ENCODE data around the gene MYOT. TPM values are rescaled to one million over a fixed set of nuclear protein-coding genes. Genes with fewer than 3 reads are reported as not detected.

MYOT gene
- total and polyA plus RNA-seq, 2 donors (not counting 1 experiment from before 2014, with no cell fraction given) = not detected

- Mint-ChIP-seq H3K4me3 (no peak overlapping the region), H3K4me1 (no peaks in the 10 kb centered on the region), H3K27me3 (no peaks in the 10 kb centered on the region), H3K27ac (no peak overlapping the region), H3K9me3 (ENCODE audit: insufficient read depth) (no peaks in the 10 kb centered on the region)
- H3K27ac ChIP-seq (ENCODE audit: low read length in 2 of 2) = no peak overlapping the region
- no peak overlapping the region for H3K9ac ChIP-seq (ENCODE audit: low read length)
- ChIA-PET POLR2A (no interaction called here), CTCF (interaction anchor here (4.0 kb wide), 1 partner anchor 56 kb away, joined by 12 read pairs; no protein-coding TSS in a partner anchor)
- 94% methylated on average over 2 of the region's 4 CpGs for WGBS (ENCODE audit: insufficient coverage)
- TF ChIP-seq EZH2 (IDR thresholded peaks at IDR 0.05; ENCODE audit: borderline replicate concordance, insufficient read depth, low read depth, low read length, poor library complexity, severe bottlenecking) = no peak
- TF ChIP-seq CTCF (IDR thresholded peaks at IDR 0.05) = no peak
- no peaks in the 10 kb centered on the region for H3K27me3 ChIP-seq (replicated peaks in 1 of 4; ENCODE audit: control extremely low read depth in 1 of 4, control insufficient read depth in 3 of 4, insufficient read depth in 4 of 4, low read length in 3 of 4)
- intact Hi-C loops (cut with micrococcal nuclease) = no loop called here
- no peak for DNase-seq
- no peaks in the 10 kb centered on the region for H4K20me1 ChIP-seq (ENCODE audit: control insufficient read depth, insufficient read depth, low read length, poor library complexity, severe bottlenecking)
- no peaks in the 10 kb centered on the region for H3K9me3 ChIP-seq (ENCODE audit: control extremely low read depth in 1 of 3, control insufficient read depth in 2 of 3, insufficient read depth in 1 of 3, low read length in 2 of 3)
- H3K79me2 ChIP-seq (ENCODE audit: control insufficient read depth, insufficient read depth, low read length) = no peaks in the 10 kb centered on the region
- no peak overlapping the region for H3K4me2 ChIP-seq (replicated peaks; ENCODE audit: low read depth, low read length, poor library complexity, severe bottlenecking)
- H3K4me3 ChIP-seq (ENCODE audit: control extremely low read depth in 1 of 5, extremely low read depth in 1 of 5, insufficient read depth in 1 of 5, low read depth in 2 of 5, low read length in 4 of 5) = no peak overlapping the region
- no peaks in the 10 kb centered on the region for H3K36me3 ChIP-seq (replicated peaks in 1 of 2; ENCODE audit: control extremely low read depth in 1 of 2, control insufficient read depth in 1 of 2, extremely low read depth in 1 of 2, insufficient read depth in 2 of 2, low read length in 1 of 2)
- no peak overlapping the region for H2AFZ ChIP-seq (ENCODE audit: insufficient read depth, low read depth, low read length, poor library complexity, severe bottlenecking)
- no peak for ATAC-seq (ENCODE audit: low read depth)
- H3K4me1 ChIP-seq (ENCODE audit: control insufficient read depth in 2 of 2, insufficient read depth in 2 of 2, low read length in 2 of 2) = no peaks in the 10 kb centered on the region
Observed at GRCh38 chr5:137834498-137835049, 33.1 kb upstream of the MYOT start.

- no peak overlapping the region for H3K27ac ChIP-seq (ENCODE audit: low read length in 2 of 2)
- TF ChIP-seq EZH2 (IDR thresholded peaks at IDR 0.05; ENCODE audit: borderline replicate concordance, insufficient read depth, low read depth, low read length, poor library complexity, severe bottlenecking) (no peak), CTCF (IDR thresholded peaks at IDR 0.05) (no peak)
- CTCF ChIA-PET = no interaction called here
- H3K4me2 ChIP-seq (replicated peaks; ENCODE audit: low read depth, low read length, poor library complexity, severe bottlenecking) = no peak overlapping the region
- H3K79me2 ChIP-seq (ENCODE audit: control insufficient read depth, insufficient read depth, low read length) = no peaks in the 10 kb centered on the region
- no peaks in the 10 kb centered on the region for H3K4me1 Mint-ChIP-seq
- no peaks in the 10 kb centered on the region for H3K9me3 ChIP-seq (ENCODE audit: control extremely low read depth in 1 of 3, control insufficient read depth in 2 of 3, insufficient read depth in 1 of 3, low read length in 2 of 3)
- no peak overlapping the region for H3K27ac Mint-ChIP-seq
- no peak overlapping the region for H2AFZ ChIP-seq (ENCODE audit: insufficient read depth, low read depth, low read length, poor library complexity, severe bottlenecking)
- no peaks in the 10 kb centered on the region for H3K9me3 Mint-ChIP-seq (ENCODE audit: insufficient read depth)
- no peaks in the 10 kb centered on the region for H4K20me1 ChIP-seq (ENCODE audit: control insufficient read depth, insufficient read depth, low read length, poor library complexity, severe bottlenecking)
- WGBS (ENCODE audit: insufficient coverage) = no CpG with 5 or more reads among the region's 1 CpG
- no peak overlapping the region for H3K4me3 ChIP-seq (ENCODE audit: control extremely low read depth in 1 of 5, extremely low read depth in 1 of 5, insufficient read depth in 1 of 5, low read depth in 2 of 5, low read length in 4 of 5)
- intact Hi-C loops (cut with micrococcal nuclease) = no loop called here
- no peaks in the 10 kb centered on the region for H3K27me3 Mint-ChIP-seq
- H3K27me3 ChIP-seq (replicated peaks in 1 of 4; ENCODE audit: control extremely low read depth in 1 of 4, control insufficient read depth in 3 of 4, insufficient read depth in 4 of 4, low read length in 3 of 4) = no peaks in the 10 kb centered on the region
- H3K36me3 ChIP-seq (replicated peaks in 1 of 2; ENCODE audit: control extremely low read depth in 1 of 2, control insufficient read depth in 1 of 2, extremely low read depth in 1 of 2, insufficient read depth in 2 of 2, low read length in 1 of 2) = no peaks in the 10 kb centered on the region
- no peaks in the 10 kb centered on the region for H3K4me1 ChIP-seq (ENCODE audit: control insufficient read depth in 2 of 2, insufficient read depth in 2 of 2, low read length in 2 of 2)
- POLR2A ChIA-PET = no interaction called here
- no peak for DNase-seq
- no peak for ATAC-seq (ENCODE audit: low read depth)
- no peak overlapping the region for H3K4me3 Mint-ChIP-seq
- no peak overlapping the region for H3K9ac ChIP-seq (ENCODE audit: low read length)
Observed at GRCh38 chr5:137836298-137836697, 31.4 kb upstream of the MYOT start.

Data from B cell (primary cell).